HG03159 (cell line): Measurements from ENCODE around the gene RAG1.

ENCODE experiments used
- ATAC-seq: cut with Tn5 transposase; IDR thresholded peaks from one replicate; pipeline ENCODE4 v1.9.1; 2021; ENCODE audit warnings: mild to moderate bottlenecking, moderate library complexity; ENCODE audit not compliant: unreplicated experiment

RAG1 gene

GRCh38 chr11:36627006-36627405, 59.2 kb downstream of the RAG1 start:
- no peak for ATAC-seq

- ATAC-seq = no peak
These were observed 59.7 kb downstream of the RAG1 start for GRCh38 chr11:36627471-36627870.

- ATAC-seq = no peak
These were observed 60.3 kb downstream of the RAG1 start for GRCh38 chr11:36628141-36628540.

- ATAC-seq = no peak
These were observed 61.0 kb downstream of the RAG1 start for GRCh38 chr11:36628765-36629244.
